Measurements from ENCODE around the gene CHST10. TPM values are rescaled to one million over a fixed set of nuclear protein-coding genes. Genes with fewer than 3 reads are reported as not detected.

Gene CHST10
- total and polyA plus RNA-seq, 10 of the 15 experiments (the other 5 are each of a cell fraction or from before 2014, with no cell fraction given): 2.0 to 22.5 (median 15.7) TPM

DNA sequence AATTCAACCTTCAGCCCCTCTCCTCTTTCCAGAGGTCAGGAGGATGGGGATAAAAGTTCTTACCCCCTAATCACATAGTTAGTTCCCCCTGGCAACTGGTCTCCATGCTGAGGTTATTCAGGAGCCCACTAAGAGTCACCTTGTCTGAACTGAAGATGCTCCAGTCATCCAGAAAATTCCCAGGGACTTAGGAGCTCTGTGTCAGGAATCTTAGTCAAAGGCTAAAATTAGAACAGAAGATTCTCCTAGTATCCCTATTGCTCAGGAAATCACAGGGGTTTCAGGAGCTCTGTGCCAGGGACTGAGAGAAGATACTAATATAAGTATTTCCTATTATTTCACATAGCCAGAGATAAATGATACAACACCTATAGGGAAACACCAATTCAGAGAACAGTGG lies 57.9 kb downstream of the CHST10 start:
- Histone ChIP-seq H2AFZ (ENCODE audit: control insufficient read depth, low read depth, low read length) (no peak overlapping the region), H3K36me3 (ENCODE audit: control insufficient read depth in 2 of 2, insufficient read depth in 2 of 2, low read length in 1 of 2) (no peaks in the 10 kb centered on the region), H3K27ac (ENCODE audit: control insufficient read depth, insufficient read depth) (no peak overlapping the region), H3K9me3 (replicated peaks; ENCODE audit: control insufficient read depth, insufficient read depth, low read length) (no peaks in the 10 kb centered on the region; the same call in 1 of the 3 replicates), H3K79me2 (ENCODE audit: control insufficient read depth, insufficient read depth, low read length) (no peaks in the 10 kb centered on the region), H3K27me3 (replicated peaks in 1 of 2; ENCODE audit: control insufficient read depth in 2 of 2, insufficient read depth in 2 of 2, low read length in 1 of 2) (no peaks in the 10 kb centered on the region), H4K20me1 (ENCODE audit: control insufficient read depth, insufficient read depth) (no peaks in the 10 kb centered on the region), H3K4me2 (ENCODE audit: control insufficient read depth, insufficient read depth) (no peak overlapping the region), H3K4me3 (no peak overlapping the region), H3K4me1 (ENCODE audit: control insufficient read depth, insufficient read depth, low read length) (no peaks in the 10 kb centered on the region), H3K9ac (ENCODE audit: control insufficient read depth, insufficient read depth, low read length) (no peak overlapping the region)
- no peak for FAIRE-seq
- no peak for TF ChIP-seq RUNX3 (IDR thresholded peaks at IDR 0.05; ENCODE audit: low read length)
- TF ChIP-seq ZNF687 (IDR thresholded peaks at IDR 0.05): no peak
- no peak for TF ChIP-seq ZZZ3 (IDR thresholded peaks at IDR 0.05; ENCODE audit: control insufficient read depth, insufficient read length, low read depth)
- TF ChIP-seq, protein P1, sequence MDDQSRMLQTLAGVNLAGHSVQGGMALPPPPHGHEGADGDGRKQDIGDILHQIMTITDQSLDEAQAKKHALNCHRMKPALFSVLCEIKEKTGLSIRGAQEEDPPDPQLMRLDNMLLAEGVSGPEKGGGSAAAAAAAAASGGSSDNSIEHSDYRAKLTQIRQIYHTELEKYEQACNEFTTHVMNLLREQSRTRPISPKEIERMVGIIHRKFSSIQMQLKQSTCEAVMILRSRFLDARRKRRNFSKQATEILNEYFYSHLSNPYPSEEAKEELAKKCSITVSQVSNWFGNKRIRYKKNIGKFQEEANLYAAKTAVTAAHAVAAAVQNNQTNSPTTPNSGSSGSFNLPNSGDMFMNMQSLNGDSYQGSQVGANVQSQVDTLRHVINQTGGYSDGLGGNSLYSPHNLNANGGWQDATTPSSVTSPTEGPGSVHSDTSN (IDR thresholded peaks at IDR 0.05; ENCODE audit: insufficient replicate concordance, low read depth, low read length): no peak
- no peak for DNase-seq (ENCODE audit: low read depth, low spot score)
- RAD21 ChIA-PET (ENCODE audit: unreplicated experiment): no interaction called here
- CTCF ChIA-PET: no interaction called here
- SMC1A ChIA-PET (ENCODE audit: uncharacterized antibody, unreplicated experiment): interaction anchor here (0.6 kb wide), 1 partner anchor 11 kb away, joined by 3 read pairs; no protein-coding TSS in a partner anchor
- intact Hi-C loops (cut with micrococcal nuclease; ENCODE audit: unreplicated experiment) (no loop called here), in situ Hi-C loops (cut with MboI) (no loop called here)
- no peak for ATAC-seq
- no TSS peak for BruUV-seq (replicated peaks)
- POLR2A ChIA-PET: no interaction called here

All from GM12878 (cell line).